DOHH2 (cell line): ENCODE results near the gene AMIGO3.

Source experiments
- CTCF ChIP-seq: fragments of 200-600 bp; sonication (generic); IDR thresholded peaks from one replicate; pipeline ENCODE4 v1.5.1; 2014; ENCODE audit warnings: antibody characterized with exemption, mild to moderate bottlenecking, low read depth, low read length; ENCODE audit not compliant: poor library complexity, severe bottlenecking
- EZH2phosphoT487 ChIP-seq: fragments of 200-600 bp; sonication (generic); IDR thresholded peaks from 2 replicates; pipeline ENCODE4 v1.6.1; 2017; ENCODE audit warnings: borderline replicate concordance, mild to moderate bottlenecking, antibody characterized with exemption, low read length, moderate library complexity, mixed read lengths

- TF ChIP-seq CTCF (no peak), EZH2phosphoT487 (no peak)
These were observed 50.6 kb downstream of the AMIGO3 start for GRCh38 chr3:49668861-49669260.
